HEK293T (cell line): ENCODE measurements around the gene RPH3AL.

Experiments
- ARNT ChIP-seq: fragments of 450-650 bp; IDR thresholded peaks from 2 replicates; pipeline ENCODE4 v1.6.1; 2017; ENCODE audit warnings: mild to moderate bottlenecking
- ELF4 ChIP-seq: fragments of 450-650 bp; IDR thresholded peaks from 2 replicates; pipeline ENCODE4 v1.6.1; 2017; ENCODE audit warnings: antibody characterized with exemption
- FOXA1 ChIP-seq: fragments of 450-650 bp; IDR thresholded peaks from 2 replicates; pipeline ENCODE4 v1.6.1; 2016; ENCODE audit warnings: mild to moderate bottlenecking
- FOXK2 ChIP-seq: fragments of 450-650 bp; IDR thresholded peaks from 2 replicates; pipeline ENCODE4 v1.6.1; 2016; ENCODE audit warnings: mild to moderate bottlenecking
- HDGF ChIP-seq: fragments of 450-650 bp; IDR thresholded peaks from 2 replicates; pipeline ENCODE4 v1.6.1; 2017; ENCODE audit warnings: antibody characterized with exemption, borderline replicate concordance
- L3MBTL2 ChIP-seq: fragments of 450-650 bp; conservative IDR thresholded peaks from 2 replicates; pipeline ENCODE4 v1.6.1; 2016; ENCODE audit warnings: mild to moderate bottlenecking
- SP1 ChIP-seq: fragments of 450-650 bp; IDR thresholded peaks from 2 replicates; pipeline ENCODE4 v1.6.1; 2017
- SUZ12 ChIP-seq: fragments of 450-650 bp; IDR thresholded peaks from 2 replicates; pipeline ENCODE4 v1.6.1; 2016; ENCODE audit warnings: mild to moderate bottlenecking
- TARDBP ChIP-seq: fragments of 450-650 bp; IDR thresholded peaks from 2 replicates; pipeline ENCODE4 v1.6.1; 2016
- TF ChIP-seq, protein P1 (sequence below): fragments of 450-650 bp; IDR thresholded peaks from 2 replicates; pipeline ENCODE4 v1.6.1; 2016

DNA sequence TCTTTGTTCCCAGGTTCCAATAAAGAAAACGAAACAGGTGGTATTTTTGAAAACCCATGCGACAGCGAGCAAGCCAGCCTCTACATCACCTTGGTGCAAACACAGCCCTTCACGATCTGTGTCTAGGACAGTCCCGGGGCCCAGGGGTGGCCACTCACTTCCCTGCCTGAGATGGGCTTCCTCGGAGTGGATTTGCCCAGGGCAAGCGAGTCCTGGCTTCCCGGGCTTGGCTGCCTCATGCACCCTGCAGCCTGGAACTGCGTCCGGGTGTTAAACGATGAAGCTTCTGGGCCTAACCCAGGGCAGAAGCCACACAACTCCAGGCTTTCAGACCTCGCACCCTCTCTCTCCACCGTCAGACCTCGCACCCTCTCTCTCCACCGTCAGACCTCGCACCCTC is 66.0 kb downstream of the RPH3AL start:
- TF ChIP-seq TARDBP, result no peak
- TF ChIP-seq, protein P1, sequence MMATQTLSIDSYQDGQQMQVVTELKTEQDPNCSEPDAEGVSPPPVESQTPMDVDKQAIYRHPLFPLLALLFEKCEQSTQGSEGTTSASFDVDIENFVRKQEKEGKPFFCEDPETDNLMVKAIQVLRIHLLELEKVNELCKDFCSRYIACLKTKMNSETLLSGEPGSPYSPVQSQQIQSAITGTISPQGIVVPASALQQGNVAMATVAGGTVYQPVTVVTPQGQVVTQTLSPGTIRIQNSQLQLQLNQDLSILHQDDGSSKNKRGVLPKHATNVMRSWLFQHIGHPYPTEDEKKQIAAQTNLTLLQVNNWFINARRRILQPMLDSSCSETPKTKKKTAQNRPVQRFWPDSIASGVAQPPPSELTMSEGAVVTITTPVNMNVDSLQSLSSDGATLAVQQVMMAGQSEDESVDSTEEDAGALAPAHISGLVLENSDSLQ, result no peak
- TF ChIP-seq HDGF, result no peak
- TF ChIP-seq SUZ12, result no peak
- no peak for TF ChIP-seq FOXA1
- TF ChIP-seq SP1, result no peak
- TF ChIP-seq ELF4, result no peak
- no peak for TF ChIP-seq FOXK2
- TF ChIP-seq L3MBTL2, result no peak
- no peak for TF ChIP-seq ARNT
